ENCODE measurements around the gene KSR2. TPM values are rescaled to one million over a fixed set of nuclear protein-coding genes. Genes with fewer than 3 reads are reported as not detected.

The KSR2 gene
- total and polyA plus RNA-seq, 2 donors (not counting 3 experiments of a cell fraction or from before 2014, with no cell fraction given), result 2.1 to 5.2 TPM

DNA sequence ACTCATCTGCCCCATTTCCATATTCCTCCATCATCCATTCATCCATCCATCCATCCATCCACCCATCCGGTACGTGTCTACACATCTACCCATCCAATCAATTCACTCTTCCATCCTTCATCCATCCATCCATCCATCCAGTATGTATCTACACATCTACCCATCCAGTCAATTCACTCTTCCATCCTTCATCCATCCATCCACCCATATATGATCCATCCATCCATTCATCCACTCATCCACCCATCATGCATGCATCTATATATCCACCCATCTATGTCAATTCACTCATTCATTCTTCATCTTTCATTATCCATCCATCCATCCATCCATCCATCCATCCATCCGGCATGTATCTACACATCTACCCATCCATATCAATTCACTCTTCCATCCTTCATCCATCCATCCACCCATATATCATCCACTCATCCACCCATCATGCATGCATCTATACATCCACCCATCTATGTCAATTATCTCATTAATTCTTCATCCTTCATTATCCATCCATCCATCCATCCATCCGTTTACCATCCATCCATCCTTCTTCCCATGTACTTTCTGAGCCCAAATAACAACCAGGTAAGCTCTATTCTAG lies 498.8 kb downstream of the KSR2 start:
- no TSS peak for BruUV-seq (replicated peaks)
- Histone ChIP-seq H3K79me2 (ENCODE audit: control insufficient read depth, insufficient read depth, low read length) (no peaks in the 10 kb centered on the region), H3K9ac (replicated peaks; ENCODE audit: extremely low read depth, insufficient read depth, low read length) (no peak overlapping the region), H3K9me1 (replicated peaks; ENCODE audit: control insufficient read depth, extremely low read depth, insufficient read depth, low read length) (no peaks in the 10 kb centered on the region), H3K27me3 (ENCODE audit: control insufficient read depth in 2 of 2, insufficient read depth in 2 of 2, low read length in 2 of 2) (no peaks in the 10 kb centered on the region), H3K4me2 (ENCODE audit: insufficient read depth, low read length) (no peak overlapping the region), H3K9me3 (replicated peaks; ENCODE audit: control insufficient read depth, insufficient read depth, low read length) (no peaks in the 10 kb centered on the region), H3K4me1 (ENCODE audit: control insufficient read depth, extremely low read depth, insufficient read depth, low read length) (no peaks in the 10 kb centered on the region), H2AFZ (ENCODE audit: low read depth, low read length) (no peak overlapping the region), H3K27ac (ENCODE audit: insufficient read depth, low read depth, low read length) (no peak overlapping the region), H4K20me1 (replicated peaks; ENCODE audit: control insufficient read depth, extremely low read depth, insufficient read depth, low read length) (no peaks in the 10 kb centered on the region), H3K36me3 (ENCODE audit: control insufficient read depth in 2 of 2, extremely low read depth in 1 of 2, insufficient read depth in 2 of 2, low read length in 2 of 2) (no peaks in the 10 kb centered on the region), H3K4me3 (replicated peaks in 1 of 3; ENCODE audit: insufficient read depth in 1 of 3, low read depth in 1 of 3, low read length in 3 of 3) (no peak overlapping the region)
- DNase-seq (ENCODE audit: low read depth, low spot score) (no peak), FAIRE-seq (no peak)
- TF ChIP-seq, protein P1, sequence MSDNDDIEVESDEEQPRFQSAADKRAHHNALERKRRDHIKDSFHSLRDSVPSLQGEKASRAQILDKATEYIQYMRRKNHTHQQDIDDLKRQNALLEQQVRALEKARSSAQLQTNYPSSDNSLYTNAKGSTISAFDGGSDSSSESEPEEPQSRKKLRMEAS (IDR thresholded peaks at IDR 0.05; ENCODE audit: insufficient read depth, insufficient read length), result no peak
- TF ChIP-seq EZH2 (IDR thresholded peaks at IDR 0.05; ENCODE audit: borderline replicate concordance, low read depth, low read length, severe bottlenecking) (no peak), GATA2 (IDR thresholded peaks at IDR 0.05; ENCODE audit: insufficient read depth, insufficient read length, low read depth, low read length) (no peak), POLR2AphosphoS5 (IDR thresholded peaks at IDR 0.05; ENCODE audit: insufficient read depth, low read depth, low read length) (no peak), MYC (IDR thresholded peaks at IDR 0.05; ENCODE audit: low read depth, low read length) (no peak), FOS (IDR thresholded peaks at IDR 0.05; ENCODE audit: borderline replicate concordance, insufficient read depth, low read length) (no peak), JUN (IDR thresholded peaks at IDR 0.05; ENCODE audit: borderline replicate concordance, insufficient read depth, insufficient read length, low read depth) (no peak)
- TF ChIP-seq, protein P2, sequence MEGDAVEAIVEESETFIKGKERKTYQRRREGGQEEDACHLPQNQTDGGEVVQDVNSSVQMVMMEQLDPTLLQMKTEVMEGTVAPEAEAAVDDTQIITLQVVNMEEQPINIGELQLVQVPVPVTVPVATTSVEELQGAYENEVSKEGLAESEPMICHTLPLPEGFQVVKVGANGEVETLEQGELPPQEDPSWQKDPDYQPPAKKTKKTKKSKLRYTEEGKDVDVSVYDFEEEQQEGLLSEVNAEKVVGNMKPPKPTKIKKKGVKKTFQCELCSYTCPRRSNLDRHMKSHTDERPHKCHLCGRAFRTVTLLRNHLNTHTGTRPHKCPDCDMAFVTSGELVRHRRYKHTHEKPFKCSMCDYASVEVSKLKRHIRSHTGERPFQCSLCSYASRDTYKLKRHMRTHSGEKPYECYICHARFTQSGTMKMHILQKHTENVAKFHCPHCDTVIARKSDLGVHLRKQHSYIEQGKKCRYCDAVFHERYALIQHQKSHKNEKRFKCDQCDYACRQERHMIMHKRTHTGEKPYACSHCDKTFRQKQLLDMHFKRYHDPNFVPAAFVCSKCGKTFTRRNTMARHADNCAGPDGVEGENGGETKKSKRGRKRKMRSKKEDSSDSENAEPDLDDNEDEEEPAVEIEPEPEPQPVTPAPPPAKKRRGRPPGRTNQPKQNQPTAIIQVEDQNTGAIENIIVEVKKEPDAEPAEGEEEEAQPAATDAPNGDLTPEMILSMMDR (IDR thresholded peaks at IDR 0.05; ENCODE audit: extremely low read depth in 1 of 2, insufficient read depth in 1 of 2, low read depth in 1 of 2, low read length in 2 of 2), result no peak
- dilution Hi-C loops (cut with MboI; ENCODE audit: extremely low pct_ligation_motif_present, low sequenced_read_pairs), result no loop called here
- CTCF ChIA-PET, result no interaction called here
- intact Hi-C loops (cut with micrococcal nuclease), result loop anchor here (10.0 kb wide), 1 partner anchor 365 kb away; no protein-coding TSS in a partner anchor
- POLR2A ChIA-PET, result no interaction called here

Data from endothelial cell of umbilical vein (primary cell).